Ovary (tissue), 9 donors: Measurements from ENCODE around the gene VPS11. TPM values are rescaled to one million over a fixed set of nuclear protein-coding genes. Genes with fewer than 3 reads are reported as not detected.
A peak's percentile ranks its signal among the peaks of the same experiment; 100 is the strongest.

Experiments
- DNase-seq, 5 donors: peaks; one replicate each; pipeline ENCODE4 v3.0.0-alpha.2; 2019 to 2020
- H3K27ac ChIP-seq, 2 donors: fragments of 200-600 bp; one replicate each; pipeline versions ENCODE4 v1.5.1 to v1.8.0; 2019 to 2022
- H3K27me3 ChIP-seq: fragments of 200-600 bp; one replicate; pipeline ENCODE4 v1.8.0; 2022
- H3K36me3 ChIP-seq: fragments of 200-600 bp; sonication (generic); one replicate; pipeline ENCODE4 v1.5.1; 2019
- H3K4me1 ChIP-seq: one replicate; pipeline ENCODE4 v1.8.1; 2013; ENCODE audit warnings: mild to moderate bottlenecking, moderate library complexity; ENCODE audit not compliant: insufficient read depth
- H3K4me3 ChIP-seq: fragments of 200-600 bp; sonication (generic); one replicate; pipeline ENCODE4 v1.5.1; 2017
- H3K9me3 ChIP-seq, 2 donors: fragments of 200-600 bp in 1 of 2; sonication (generic) in 1 of 2; one replicate each; pipeline versions ENCODE4 v1.5.1 to v1.8.1; 2013 to 2019; ENCODE audit warnings: mild to moderate bottlenecking in 1 of 2, moderate library complexity in 1 of 2
- CTCF ChIP-seq, 3 donors: fragments of 450-650 bp in 2 of 3; fragments of 200-600 bp in 1 of 3; IDR thresholded peaks; one replicate each; pipeline versions ENCODE4 v1.5.1 to v1.8.0; 2016 to 2022; ENCODE audit warnings: antibody characterized with exemption in 3 of 3, mild to moderate bottlenecking in 1 of 3
- EP300 ChIP-seq: sonication (generic); formaldehyde crosslinking; IDR thresholded peaks from one replicate; pipeline ENCODE4 v1.6.1; 2017; ENCODE audit warnings: antibody characterized with exemption
- POLR2A ChIP-seq: fragments of 450-650 bp; IDR thresholded peaks from one replicate; pipeline ENCODE4 v1.6.1; 2017; ENCODE audit warnings: antibody characterized with exemption, mild to moderate bottlenecking, moderate library complexity
- WGBS, 3 donors: extraction: QIAGEN DNeasy Blood & Tissue Kit in 1 of 3; methylation state at CpG; one replicate each; pipeline versions ENCODE4 v1.1.5 to v1.1.7; 2013 to 2017; 5-methylcytosine and 5-hydroxymethylcytosine counted together
- intact Hi-C, 4 donors: fragments of 100-400 bp; cut with DNase I; formaldehyde crosslinking; loops; one replicate each; pipeline versions ENCODE4 v1.11.0 to v1.15.1; 2022 to 2023
- polyA plus RNA-seq, 2 donors: library from polyadenylated mRNA; stranded (reverse); fragments of 200-250 nt in 1 of 2; fragments of 350-450 nt in 1 of 2; fragmentation: Illumina TruSeq in 1 of 2; extraction: RNeasy Lipid Tissue Mini Kit (QIAGEN cat#74804) in 1 of 2; gene quantifications; one replicate each; pipeline ENCODE4 v1.2.3, GENCODE V29; 2013 to 2014
- total RNA-seq, 7 donors: library from RNA; depleted of rRNA in 2 of 7; stranded (reverse); fragments of >200 nt in 2 of 7; fragmentation: NEBNext Ultra II Directional in 3 of 7; extraction: Animal tissue kit (Norgen Biotek cat#: 25700) in 3 of 7; gene quantifications; one replicate each; pipeline versions ENCODE4 v1.1.0 to v1.2.4, GENCODE V29; 2016 to 2023
- donor health status: DM: no; HTN: no; CAD: no; lungs with moderate emphysema.
- donor health status: DM: no; HTN: no; CAD: no.
- donor health status: Bipolar disorder and iron deficiency.
- donor health status: DM: yes; HTN: yes; CAD: no.
- donor health status: DM: no; HTN: no; CAD: no.
- donor health status: DM: yes; HTN: yes; CAD: no.

The VPS11 gene
- total and polyA plus RNA-seq, 9 donors = 24.3 to 47.8 (median 35.8) TPM

- 85 to 89% (median 86%) methylated on average over 12 of the region's 12 CpGs for WGBS, 3 donors
- peak in 1 of 5 donors; percentile 13 for DNase-seq
- intact Hi-C loops = no loop called here
- no peak for TF ChIP-seq EP300
- no peak for TF ChIP-seq CTCF (IDR thresholded peaks at IDR 0.05)
- H3K36me3 ChIP-seq = no peaks in the 10 kb centered on the region
- no peak overlapping the region for H3K27ac ChIP-seq
- H3K9me3 ChIP-seq = no peaks in the 10 kb centered on the region
- peaks cover 8% of the 10 kb centered on the region for H3K4me1 ChIP-seq
- no peaks in the 10 kb centered on the region for H3K27me3 ChIP-seq
- no peak overlapping the region for H3K4me3 ChIP-seq
Measured at GRCh38 chr11:119112314-119113020, 44.8 kb downstream of the VPS11 start.

- TF ChIP-seq POLR2A (no peak), EP300 (no peak), CTCF (IDR thresholded peaks at IDR 0.05) (no peak)
- Histone ChIP-seq H3K9me3 (no peaks in the 10 kb centered on the region), H3K27ac (no peak overlapping the region), H3K27me3 (no peaks in the 10 kb centered on the region), H3K4me1 (no peaks in the 10 kb centered on the region), H3K4me3 (no peak overlapping the region), H3K36me3 (no peaks in the 10 kb centered on the region)
- WGBS, 3 donors = 88 to 94% (median 93%) methylated on average over 9 of the region's 9 CpGs
- intact Hi-C loops = no loop called here
- DNase-seq = no peak
Measured at GRCh38 chr11:119113716-119114115, 46.1 kb downstream of the VPS11 start.

- Histone ChIP-seq H3K4me3 (no peak overlapping the region), H3K36me3 (no peaks in the 10 kb centered on the region), H3K4me1 (no peaks in the 10 kb centered on the region), H3K27me3 (no peaks in the 10 kb centered on the region), H3K27ac (no peak overlapping the region), H3K9me3 (no peaks in the 10 kb centered on the region)
- DNase-seq = no peak
- intact Hi-C loops = no loop called here
- TF ChIP-seq CTCF (IDR thresholded peaks at IDR 0.05) = no peak
- no peak for TF ChIP-seq POLR2A
- TF ChIP-seq EP300 = no peak
- 87 to 90% (median 89%) methylated on average over 5 of the region's 5 CpGs for WGBS, 3 donors
Measured at GRCh38 chr11:119114351-119114750, 46.7 kb downstream of the VPS11 start.

GRCh38 chr11:119115484-119116234 lies 48.0 kb downstream of the VPS11 start:
- intact Hi-C loops = no loop called here
- no peak for DNase-seq
- H3K27ac ChIP-seq = no peak overlapping the region
- no peaks in the 10 kb centered on the region for H3K9me3 ChIP-seq
- no peak overlapping the region for H3K4me3 ChIP-seq
- TF ChIP-seq EP300 (no peak), POLR2A (no peak), CTCF (IDR thresholded peaks at IDR 0.05) (no peak)
- peaks cover 2% of the 10 kb centered on the region for H3K4me1 ChIP-seq
- no peaks in the 10 kb centered on the region for H3K27me3 ChIP-seq
- 65 to 69% (median 66%) methylated on average over 24 of the region's 24 CpGs for WGBS, 3 donors
- no peaks in the 10 kb centered on the region for H3K36me3 ChIP-seq
